ENCODE results near the gene ERC2. TPM values are rescaled to one million over a fixed set of nuclear protein-coding genes. Genes with fewer than 3 reads are reported as not detected.

Gene ERC2
- total and polyA plus RNA-seq, 8 donors = 1.2 to 4.8 (median 2.3) TPM

DNA sequence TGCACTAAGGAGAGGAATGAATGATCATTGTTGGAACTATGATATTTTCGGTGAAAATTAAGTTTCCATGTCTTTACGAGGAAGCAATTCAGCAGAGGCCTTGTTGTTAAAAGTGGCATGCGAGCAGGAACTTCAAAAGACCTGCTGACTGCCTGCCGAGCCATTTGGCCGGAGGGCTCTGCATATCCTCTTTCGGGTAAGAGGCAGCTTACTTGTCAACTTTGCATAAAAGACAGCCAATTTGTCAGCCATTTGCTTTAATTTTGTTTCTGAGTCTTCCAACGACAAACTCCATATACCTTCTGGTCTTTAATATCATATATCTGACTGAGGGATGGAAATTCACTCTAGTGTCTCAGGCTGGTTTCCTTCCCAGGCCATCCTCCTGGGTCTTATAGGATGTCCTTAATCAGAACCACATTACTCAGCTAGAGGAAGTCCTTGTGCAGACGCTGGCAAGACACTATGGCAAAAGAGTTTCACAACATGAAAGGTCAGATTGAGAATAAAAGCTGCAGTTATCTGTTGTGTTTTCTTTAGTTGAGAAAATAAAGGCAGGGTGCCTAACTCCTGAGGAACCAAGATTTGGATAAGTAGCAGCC, 852.5 kb downstream of the ERC2 start:
- ATAC-seq = peak in 2 of 4 donors; percentile 67
- Histone ChIP-seq H3K9me3 (no peaks in the 10 kb centered on the region), H3K27ac (no peak overlapping the region), H3K27me3 (no peaks in the 10 kb centered on the region), H3K36me3 (no peaks in the 10 kb centered on the region), H3K4me3 (no peak overlapping the region), H3K4me1 (peaks cover 0 to 11% (median 0%) of the 10 kb centered on the region in 3 donors)
- no peak for DNase-seq
- no peak for TF ChIP-seq CTCF (IDR thresholded peaks at IDR 0.05)
- intact Hi-C loops (cut with DNase I) = no loop called here
- WGBS, 2 donors = 81 to 83% methylated on average over 8 of the region's 8 CpGs
- FAIRE-seq = no peak

DNA sequence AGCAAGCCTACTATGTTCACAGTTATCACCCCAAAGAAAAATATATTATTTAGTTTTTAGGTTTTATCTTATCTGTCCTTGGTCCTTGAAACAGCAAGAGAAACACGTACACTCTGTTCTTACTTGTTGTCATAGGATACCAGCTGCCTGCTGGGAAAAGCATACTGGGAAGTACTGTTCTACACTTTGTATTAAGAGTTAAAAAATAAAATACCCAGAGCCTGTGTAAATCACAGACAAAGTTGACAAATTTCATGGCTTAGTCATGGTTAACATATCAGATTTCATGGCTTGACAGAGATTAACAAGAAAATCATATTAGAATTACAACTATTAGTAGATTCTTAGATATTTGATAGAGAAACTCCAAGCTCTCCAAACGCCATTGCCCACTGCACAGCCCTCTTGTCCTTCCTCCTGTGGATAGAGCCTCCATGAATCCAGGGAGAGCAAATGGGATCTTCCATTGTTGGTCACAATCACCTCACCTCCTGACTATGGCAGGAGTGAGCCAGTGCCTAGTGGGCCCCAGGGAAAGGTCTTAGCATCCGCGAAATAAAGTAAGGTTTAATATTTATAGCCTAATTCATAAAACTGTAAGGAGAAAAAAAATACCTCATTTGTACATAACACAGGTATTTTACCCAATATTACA, 853.1 kb downstream of the ERC2 start:
- intact Hi-C loops (cut with DNase I) = no loop called here
- ATAC-seq (peak in 1 of 4 donors; percentile 56), DNase-seq (no peak), FAIRE-seq (no peak)
- H3K27me3 ChIP-seq = no peaks in the 10 kb centered on the region
- H3K4me3 ChIP-seq = no peak overlapping the region
- no peaks in the 10 kb centered on the region for H3K36me3 ChIP-seq
- H3K9me3 ChIP-seq = no peaks in the 10 kb centered on the region
- WGBS, 2 donors = 55 to 59% methylated on average over 4 of the region's 4 CpGs
- H3K4me1 ChIP-seq = peaks cover 0 to 11% (median 0%) of the 10 kb centered on the region in 3 donors
- no peak for TF ChIP-seq CTCF (IDR thresholded peaks at IDR 0.05)
- H3K27ac ChIP-seq = no peak overlapping the region

- Histone ChIP-seq H3K4me3 (no peak overlapping the region), H3K9me3 (no peaks in the 10 kb centered on the region), H3K27me3 (no peaks in the 10 kb centered on the region), H3K27ac (no peak overlapping the region), H3K4me1 (peaks cover 0 to 11% (median 0%) of the 10 kb centered on the region in 3 donors), H3K36me3 (no peaks in the 10 kb centered on the region)
- FAIRE-seq (no peak), DNase-seq (no peak), ATAC-seq (no peak)
- TF ChIP-seq CTCF (IDR thresholded peaks at IDR 0.05) = no peak
- intact Hi-C loops (cut with DNase I) = no loop called here
- 89 to 90% methylated on average over 1 of the region's 1 CpG for WGBS, 2 donors
Observed at GRCh38 chr3:55611121-55611520, 857.1 kb downstream of the ERC2 start.

DNA sequence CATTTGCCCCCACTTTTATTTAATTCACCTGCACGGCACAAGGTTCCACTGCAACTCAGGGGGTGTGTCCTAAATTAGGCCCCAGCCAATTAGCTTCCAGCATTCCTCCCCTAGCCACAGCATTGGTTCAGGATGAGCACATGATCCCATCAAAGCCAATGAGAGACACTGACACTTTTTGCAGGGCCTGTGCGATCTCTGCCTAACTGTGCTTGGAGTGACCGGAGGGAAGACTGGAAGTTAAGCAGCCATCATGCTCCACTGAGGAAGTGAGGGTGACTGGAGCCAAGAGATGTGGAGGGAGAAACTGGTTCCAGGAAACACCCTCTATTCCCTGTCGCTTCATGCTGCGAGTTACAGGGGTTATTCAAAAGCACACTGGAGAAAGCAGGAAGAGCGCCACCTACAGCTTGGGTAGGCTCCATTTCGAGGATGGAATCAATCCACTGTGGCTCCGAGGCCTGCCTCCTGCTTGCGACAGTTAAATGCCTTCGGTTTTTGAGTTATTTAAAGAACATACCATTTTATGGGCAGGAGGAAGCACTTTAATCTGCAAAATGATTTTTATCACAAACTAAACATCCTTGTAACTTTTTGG, 858.9 kb downstream of the ERC2 start:
- no peak for TF ChIP-seq CTCF (IDR thresholded peaks at IDR 0.05)
- no peak for ATAC-seq
- Histone ChIP-seq H3K27me3 (no peaks in the 10 kb centered on the region), H3K36me3 (no peaks in the 10 kb centered on the region), H3K27ac (no peak overlapping the region), H3K4me3 (no peak overlapping the region), H3K4me1 (peaks cover 0 to 8% (median 0%) of the 10 kb centered on the region in 3 donors), H3K9me3 (no peaks in the 10 kb centered on the region)
- intact Hi-C loops (cut with DNase I) = no loop called here
- 94% methylated on average over 10 of the region's 10 CpGs for WGBS, 2 donors
- FAIRE-seq = no peak
- DNase-seq = no peak
